Measurements from ENCODE around the gene CCNB2.
"Not testable (repeated sequence)": the region's sequence is repeated elsewhere in the genome, so short reads cannot be mapped to it uniquely, and the experiment has no call there.

- TF ChIP-seq CTCF (IDR thresholded peaks at IDR 0.05; ENCODE audit: poor library complexity) = peak; percentile 37
- TF ChIP-seq EZH2 (IDR thresholded peaks at IDR 0.05; ENCODE audit: borderline replicate concordance) = not testable (repeated sequence)
Observed at GRCh38 chr15:59144594-59144993, 39.6 kb downstream of the CCNB2 start.
